Peyer's patch (tissue), 4 donors: Measurements from ENCODE around the gene RIPPLY3. TPM values are rescaled to one million over a fixed set of nuclear protein-coding genes. Genes with fewer than 3 reads are reported as not detected.
A peak's percentile ranks its signal among the peaks of the same experiment; 100 is the strongest.

Experiments used
- DNase-seq, 3 donors: peaks; one replicate each; pipeline ENCODE4 v3.0.0-alpha.2; 2017 to 2019
- H3K27ac ChIP-seq, 4 donors: fragments of 200-600 bp; sonication (generic); one replicate each; pipeline ENCODE4 v1.5.1; 2016 to 2019
- H3K27me3 ChIP-seq, 2 donors: fragments of 200-600 bp; sonication (generic); one replicate each; pipeline ENCODE4 v1.5.1; 2019
- H3K36me3 ChIP-seq, 3 donors: fragments of 200-600 bp; sonication (generic); one replicate each; pipeline ENCODE4 v1.5.1; 2016 to 2019
- H3K4me1 ChIP-seq, 4 donors: fragments of 200-600 bp; sonication (generic); one replicate each; pipeline ENCODE4 v1.5.1; 2016 to 2019
- H3K4me3 ChIP-seq, 4 donors: fragments of 200-600 bp; sonication (generic); 1 replicate in 3 of 4; 2 replicates in 1 of 4; pipeline ENCODE4 v1.5.1; 2016 to 2019; ENCODE audit warnings: mild to moderate bottlenecking in 1 of 4
- H3K9me3 ChIP-seq, 4 donors: fragments of 200-600 bp; sonication (generic); one replicate each; pipeline ENCODE4 v1.5.1; 2016 to 2019; ENCODE audit warnings: mild to moderate bottlenecking in 1 of 4
- CTCF ChIP-seq, 6 experiments: fragments of 450-650 bp in 4 of 6; fragments of 200-600 bp in 2 of 6; sonication (generic) in 1 of 6; IDR thresholded peaks; one replicate each; pipeline ENCODE4 v1.5.1; 2017 to 2019; ENCODE audit warnings: antibody characterized with exemption in 6 of 6, mild to moderate bottlenecking in 3 of 6, moderate library complexity in 1 of 6
- POLR2A ChIP-seq, 2 donors: fragments of 450-650 bp; IDR thresholded peaks; one replicate each; pipeline ENCODE4 v1.5.1; 2017; ENCODE audit warnings: antibody characterized with exemption in 2 of 2, mild to moderate bottlenecking in 2 of 2, moderate library complexity in 2 of 2
- total RNA-seq, 4 donors: library from RNA; depleted of rRNA; stranded (reverse); fragments of >200 nt; gene quantifications; one replicate each; pipeline ENCODE4 v1.1.0, GENCODE V29; 2016

RIPPLY3 gene
- total RNA-seq, 4 donors from 2014 or later = 0.54 to 3.3 TPM; not detected in 2

GRCh38 chr21:36964398-36964797 is 42.1 kb upstream of the RIPPLY3 start:
- Histone ChIP-seq H3K36me3 (peaks cover 0 to 15% (median 0%) of the 10 kb centered on the region in 3 donors), H3K4me1 (peaks cover 0 to 10% (median 0%) of the 10 kb centered on the region in 4 donors), H3K9me3 (no peaks in the 10 kb centered on the region), H3K27me3 (no peaks in the 10 kb centered on the region), H3K4me3 (no peak overlapping the region), H3K27ac (no peak overlapping the region)
- TF ChIP-seq CTCF (IDR thresholded peaks at IDR 0.05) (no peak), POLR2A (IDR thresholded peaks at IDR 0.05) (no peak)
- no peak for DNase-seq

GRCh38 chr21:36964827-36965719 is 41.4 kb upstream of the RIPPLY3 start:
- H3K27ac ChIP-seq = no peak overlapping the region

GRCh38 chr21:36965720-36966065 is 40.8 kb upstream of the RIPPLY3 start:
- H3K4me1 ChIP-seq = peaks cover 0 to 10% (median 0%) of the 10 kb centered on the region in 4 donors
- no peaks in the 10 kb centered on the region for H3K27me3 ChIP-seq
- H3K9me3 ChIP-seq = no peaks in the 10 kb centered on the region
- DNase-seq = no peak
- peak overlapping the region; percentile 75 to 95 (median 80) for H3K27ac ChIP-seq
- peaks cover 0 to 5% (median 0%) of the 10 kb centered on the region in 3 donors for H3K36me3 ChIP-seq
- H3K4me3 ChIP-seq = peak overlapping the region; percentile 52 to 97 (median 81)
- no peak for TF ChIP-seq CTCF (IDR thresholded peaks at IDR 0.05)
- no peak for TF ChIP-seq POLR2A (IDR thresholded peaks at IDR 0.05)

More at GRCh38 chr21:36964827-36965719, 41.4 kb upstream of the RIPPLY3 start:
- no peak for TF ChIP-seq POLR2A (IDR thresholded peaks at IDR 0.05)
- TF ChIP-seq CTCF (IDR thresholded peaks at IDR 0.05) = no peak
- Histone ChIP-seq H3K27me3 (no peaks in the 10 kb centered on the region), H3K4me3 (peak overlapping the region in 2 of 4 donors; percentile 93 to 97), H3K4me1 (peaks cover 0 to 10% (median 0%) of the 10 kb centered on the region in 4 donors), H3K9me3 (no peaks in the 10 kb centered on the region), H3K36me3 (peaks cover 0 to 10% (median 0%) of the 10 kb centered on the region in 3 donors)
- DNase-seq = no peak

GRCh38 chr21:36966066-36966820 is 40.3 kb upstream of the RIPPLY3 start, which contains the start of gene HLCS:
Gene HLCS (minus strand): TSS chr21:36966669. CDS start chr21:36966638, 31 bp downstream.
- no peaks in the 10 kb centered on the region for H3K27me3 ChIP-seq
- peak; percentile 61 to 90 (median 89) for DNase-seq

More at GRCh38 chr21:36966066-36966820, 40.3 kb upstream of the RIPPLY3 start, which contains the start of gene HLCS:
- H3K4me1 ChIP-seq = peaks cover 0 to 10% (median 0%) of the 10 kb centered on the region in 4 donors
- TF ChIP-seq CTCF (IDR thresholded peaks at IDR 0.05) = peak in 4 of 6 experiments; percentile 12 to 52 (median 30)
- TF ChIP-seq POLR2A (IDR thresholded peaks at IDR 0.05) = peak; percentile 8 to 58
- peak within 1 kb of the TSS; percentile 75 to 95 (median 80) for H3K27ac ChIP-seq
- H3K4me3 ChIP-seq = peak within 1 kb of the TSS; percentile 52 to 97 (median 81)
- H3K36me3 ChIP-seq = no peaks in the 10 kb centered on the region
- H3K9me3 ChIP-seq = no peaks in the 10 kb centered on the region
